ENCODE measurements around the gene PRPF40B.
"Not testable (repeated sequence)": the region's sequence is repeated elsewhere in the genome, so short reads cannot be mapped to it uniquely, and the experiment has no call there.

The PRPF40B gene

GRCh38 chr12:49609059-49609874, 14.1 kb upstream of the PRPF40B start:
- DNase-seq (ENCODE audit: low spot score): no peak

GRCh38 chr12:49609875-49610154, 13.5 kb upstream of the PRPF40B start:
- no peak for DNase-seq (ENCODE audit: low spot score)

- not testable (repeated sequence) for DNase-seq (ENCODE audit: low spot score)
Observed at GRCh38 chr12:49610785-49611184, 12.6 kb upstream of the PRPF40B start.

GRCh38 chr12:49612210-49612609, 11.2 kb upstream of the PRPF40B start:
- DNase-seq (ENCODE audit: low spot score): no peak

- no peak for DNase-seq (ENCODE audit: low spot score)
Observed at GRCh38 chr12:49615725-49616124, 7.6 kb upstream of the PRPF40B start.

- DNase-seq (ENCODE audit: low spot score): no peak
Observed at GRCh38 chr12:49616533-49617219, 6.7 kb upstream of the PRPF40B start.

GRCh38 chr12:49618576-49618975, 4.8 kb upstream of the PRPF40B start:
- no peak for DNase-seq (ENCODE audit: low spot score)

GRCh38 chr12:49619286-49619685, 4.1 kb upstream of the PRPF40B start:
- no peak for DNase-seq (ENCODE audit: low spot score)

GRCh38 chr12:49621651-49622500, 1.5 kb upstream of the PRPF40B start:
- DNase-seq (ENCODE audit: low spot score): no peak

- no peak for DNase-seq (ENCODE audit: low spot score)
Observed at GRCh38 chr12:49622501-49623141, 740 bp upstream of the PRPF40B start.

GRCh38 chr12:49624921-49625577, 1.7 kb downstream of the PRPF40B start:
- no peak for DNase-seq (ENCODE audit: low spot score)

GRCh38 chr12:49626169-49626835, 2.9 kb downstream of the PRPF40B start:
- no peak for DNase-seq (ENCODE audit: low spot score)

- DNase-seq (ENCODE audit: low spot score): no peak
Observed at GRCh38 chr12:49626836-49627235, 3.5 kb downstream of the PRPF40B start.

GRCh38 chr12:49627752-49628360, 4.5 kb downstream of the PRPF40B start:
- no peak for DNase-seq (ENCODE audit: low spot score)

GRCh38 chr12:49631336-49631907, 8.1 kb downstream of the PRPF40B start:
- DNase-seq (ENCODE audit: low spot score): no peak

GRCh38 chr12:49632401-49632800, 9.0 kb downstream of the PRPF40B start:
- no peak for DNase-seq (ENCODE audit: low spot score)

- DNase-seq (ENCODE audit: low spot score): no peak
Observed at GRCh38 chr12:49632986-49633702, 9.8 kb downstream of the PRPF40B start.

GRCh38 chr12:49633703-49634345, 10.5 kb downstream of the PRPF40B start:
- no peak for DNase-seq (ENCODE audit: low spot score)

- DNase-seq (ENCODE audit: low spot score): no peak
Observed at GRCh38 chr12:49635036-49635435, 11.7 kb downstream of the PRPF40B start.

Measured in HuH-7 (cell line).